ENCODE measurements around the gene HRH3. TPM values are rescaled to one million over a fixed set of nuclear protein-coding genes. Genes with fewer than 3 reads are reported as not detected.

HRH3 gene
- total RNA-seq, 1 donor from 2014 or later: 0.07 TPM

DNA sequence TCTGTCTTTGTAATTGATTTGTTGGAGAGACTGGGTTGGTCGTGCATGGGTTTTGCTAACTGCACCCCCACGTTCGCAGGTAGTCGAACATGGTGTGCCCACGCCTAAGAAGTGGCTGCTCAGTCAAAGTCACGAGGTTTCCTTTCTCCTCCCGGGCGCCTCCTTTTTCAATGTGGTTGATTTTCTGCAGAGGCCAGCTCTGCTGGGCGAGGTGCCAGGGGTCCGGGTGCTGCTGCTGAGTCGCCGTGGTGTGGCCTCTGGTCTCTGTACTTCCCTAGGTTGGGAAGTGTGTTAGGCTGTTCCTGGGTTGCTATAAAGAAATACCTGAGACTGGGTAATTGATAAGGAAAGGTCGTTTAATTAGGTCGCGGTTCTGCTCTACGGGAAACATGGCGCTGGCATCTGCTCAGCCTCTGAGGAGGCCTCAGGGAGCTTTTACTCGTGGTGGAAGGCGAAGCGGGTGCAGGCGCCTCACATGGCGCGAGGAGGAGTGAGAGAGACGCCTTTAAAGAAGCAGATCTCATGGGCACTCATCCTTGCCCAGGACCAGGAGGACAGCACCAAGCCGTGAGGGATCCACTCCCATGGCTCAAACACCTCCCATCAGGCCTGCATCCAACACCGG lies 32.4 kb upstream of the HRH3 start:
- Mint-ChIP-seq H3K4me1 (ENCODE audit: low read depth, unreplicated experiment) (peaks cover 11% of the 10 kb centered on the region), H3K27ac (ENCODE audit: unreplicated experiment) (no peak overlapping the region), H3K9me3 (ENCODE audit: unreplicated experiment) (no peaks in the 10 kb centered on the region), H3K27me3 (ENCODE audit: low read depth, unreplicated experiment) (no peaks in the 10 kb centered on the region), H3K4me3 (ENCODE audit: unreplicated experiment) (no peak overlapping the region), H3K36me3 (ENCODE audit: low read depth, unreplicated experiment) (peaks cover 13% of the 10 kb centered on the region)
- no peak overlapping the region for H3K4me3 ChIP-seq (ENCODE audit: insufficient read depth, low read depth, low read length)
- H3K9ac ChIP-seq (ENCODE audit: low read length): no peak overlapping the region
- H3K36me3 ChIP-seq (ENCODE audit: insufficient read depth, low read length): no peaks in the 10 kb centered on the region
- no peak overlapping the region for H3K4me2 ChIP-seq (ENCODE audit: low read length)
- DNase-seq (ENCODE audit: low read depth) (no peak), FAIRE-seq (no peak)
- no peaks in the 10 kb centered on the region for H3K9me3 ChIP-seq (ENCODE audit: insufficient read depth, low read depth, low read length)
- TF ChIP-seq EZH2 (IDR thresholded peaks at IDR 0.05; ENCODE audit: insufficient read depth, low read length): no peak
- TF ChIP-seq, protein P1, sequence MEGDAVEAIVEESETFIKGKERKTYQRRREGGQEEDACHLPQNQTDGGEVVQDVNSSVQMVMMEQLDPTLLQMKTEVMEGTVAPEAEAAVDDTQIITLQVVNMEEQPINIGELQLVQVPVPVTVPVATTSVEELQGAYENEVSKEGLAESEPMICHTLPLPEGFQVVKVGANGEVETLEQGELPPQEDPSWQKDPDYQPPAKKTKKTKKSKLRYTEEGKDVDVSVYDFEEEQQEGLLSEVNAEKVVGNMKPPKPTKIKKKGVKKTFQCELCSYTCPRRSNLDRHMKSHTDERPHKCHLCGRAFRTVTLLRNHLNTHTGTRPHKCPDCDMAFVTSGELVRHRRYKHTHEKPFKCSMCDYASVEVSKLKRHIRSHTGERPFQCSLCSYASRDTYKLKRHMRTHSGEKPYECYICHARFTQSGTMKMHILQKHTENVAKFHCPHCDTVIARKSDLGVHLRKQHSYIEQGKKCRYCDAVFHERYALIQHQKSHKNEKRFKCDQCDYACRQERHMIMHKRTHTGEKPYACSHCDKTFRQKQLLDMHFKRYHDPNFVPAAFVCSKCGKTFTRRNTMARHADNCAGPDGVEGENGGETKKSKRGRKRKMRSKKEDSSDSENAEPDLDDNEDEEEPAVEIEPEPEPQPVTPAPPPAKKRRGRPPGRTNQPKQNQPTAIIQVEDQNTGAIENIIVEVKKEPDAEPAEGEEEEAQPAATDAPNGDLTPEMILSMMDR (IDR thresholded peaks at IDR 0.05; ENCODE audit: insufficient read depth, low read depth, low read length): no peak
- H2AFZ ChIP-seq (ENCODE audit: low read depth, low read length): no peak overlapping the region
- H3K79me2 ChIP-seq (ENCODE audit: insufficient read depth, low read length): peaks cover 59% of the 10 kb centered on the region
- no peaks in the 10 kb centered on the region for H3K27me3 ChIP-seq (ENCODE audit: insufficient read depth, low read length)
- no peaks in the 10 kb centered on the region for H3K4me1 ChIP-seq (ENCODE audit: insufficient read depth, low read length)
- no peak overlapping the region for H3K27ac ChIP-seq (ENCODE audit: low read depth, low read length)
- peaks cover 90% of the 10 kb centered on the region for H4K20me1 ChIP-seq (ENCODE audit: insufficient read depth, low read length)

DNA sequence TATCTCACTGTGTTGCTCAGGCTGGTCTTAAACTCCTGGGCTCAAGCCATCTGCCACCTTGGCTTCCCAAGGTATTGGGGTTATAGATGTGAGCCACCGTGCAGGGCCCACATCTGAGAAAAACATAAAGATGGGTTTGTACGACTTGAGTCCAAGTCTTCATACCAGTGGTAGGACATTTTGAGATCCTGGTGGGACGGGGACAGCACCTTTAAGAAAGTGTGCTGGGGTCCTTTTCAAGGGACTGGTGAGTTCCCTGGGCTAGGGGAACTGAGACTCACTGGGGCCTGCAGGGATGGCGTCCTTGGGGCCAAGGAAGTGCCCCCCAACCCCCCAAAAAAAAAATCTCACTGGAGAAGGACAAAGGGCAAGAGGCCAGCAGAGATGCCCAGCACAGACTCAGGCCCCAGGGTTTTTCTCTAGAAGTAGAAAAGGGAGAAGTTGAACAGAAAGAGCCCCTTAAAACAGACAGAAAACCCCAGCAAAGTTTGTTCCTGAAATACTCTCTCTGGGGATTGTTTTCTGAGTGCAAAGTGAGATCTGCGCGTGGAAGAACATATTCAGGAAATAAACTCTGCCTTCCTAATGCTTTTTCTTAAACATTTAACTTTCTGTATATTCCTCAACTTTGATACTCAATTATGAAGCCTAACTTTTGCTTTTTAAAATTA lies 28.9 kb upstream of the HRH3 start:
- Histone ChIP-seq H2AFZ (ENCODE audit: low read depth, low read length) (no peak overlapping the region), H3K9ac (ENCODE audit: low read length) (no peak overlapping the region), H3K79me2 (ENCODE audit: insufficient read depth, low read length) (peaks cover 74% of the 10 kb centered on the region), H3K36me3 (ENCODE audit: insufficient read depth, low read length) (no peaks in the 10 kb centered on the region), H3K27me3 (ENCODE audit: insufficient read depth, low read length) (no peaks in the 10 kb centered on the region), H3K4me2 (ENCODE audit: low read length) (no peak overlapping the region), H3K27ac (ENCODE audit: low read depth, low read length) (no peak overlapping the region), H4K20me1 (ENCODE audit: insufficient read depth, low read length) (peaks cover 91% of the 10 kb centered on the region), H3K9me3 (ENCODE audit: insufficient read depth, low read depth, low read length) (no peaks in the 10 kb centered on the region), H3K4me1 (ENCODE audit: insufficient read depth, low read length) (no peaks in the 10 kb centered on the region), H3K4me3 (ENCODE audit: insufficient read depth, low read depth, low read length) (no peak overlapping the region)
- no peak for TF ChIP-seq EZH2 (IDR thresholded peaks at IDR 0.05; ENCODE audit: insufficient read depth, low read length)
- TF ChIP-seq, protein P1 (IDR thresholded peaks at IDR 0.05; ENCODE audit: insufficient read depth, low read depth, low read length): no peak
- Mint-ChIP-seq H3K4me3 (ENCODE audit: unreplicated experiment) (no peak overlapping the region), H3K36me3 (ENCODE audit: low read depth, unreplicated experiment) (peaks cover 10% of the 10 kb centered on the region), H3K27ac (ENCODE audit: unreplicated experiment) (no peak overlapping the region), H3K27me3 (ENCODE audit: low read depth, unreplicated experiment) (no peaks in the 10 kb centered on the region), H3K4me1 (ENCODE audit: low read depth, unreplicated experiment) (peaks cover 3% of the 10 kb centered on the region), H3K9me3 (ENCODE audit: unreplicated experiment) (no peaks in the 10 kb centered on the region)
- no peak for DNase-seq (ENCODE audit: low read depth)
- FAIRE-seq: no peak

Data from astrocyte (in vitro differentiated cells and primary cell).